Gastrocnemius medialis (tissue), 4 donors: ENCODE measurements around the gene LAP3. TPM values are rescaled to one million over a fixed set of nuclear protein-coding genes. Genes with fewer than 3 reads are reported as not detected.

Source experiments
- ATAC-seq, 2 donors: fragments of 150-250 bp; one replicate each; pipeline ENCODE4 v1.9.1; 2016
- DNase-seq, 2 donors: peaks; one replicate each; pipeline ENCODE4 v3.0.0-alpha.2; 2019
- H3K27ac ChIP-seq, 4 donors: fragments of 200-600 bp; sonication (generic); 1 replicate in 1 of 4; 2 replicates in 3 of 4; pipeline ENCODE4 v1.5.1; 2016 to 2018; ENCODE audit warnings: mild to moderate bottlenecking in 2 of 4, moderate library complexity in 1 of 4
- H3K27me3 ChIP-seq, 3 donors: fragments of 200-600 bp; sonication (generic) in 2 of 3; 1 replicate in 1 of 3; 2 replicates in 2 of 3; pipeline versions ENCODE4 v1.5.1 to v1.6.0; 2016 to 2019; ENCODE audit warnings: mild to moderate bottlenecking in 1 of 3, moderate library complexity in 1 of 3
- H3K36me3 ChIP-seq, 2 donors: fragments of 200-600 bp; sonication (generic) in 1 of 2; one replicate each; pipeline ENCODE4 v1.5.1; 2017 to 2018
- H3K4me1 ChIP-seq, 2 donors: fragments of 200-600 bp; sonication (generic) in 1 of 2; one replicate each; pipeline ENCODE4 v1.5.1; 2016 to 2017; ENCODE audit warnings: mild to moderate bottlenecking in 2 of 2
- H3K4me3 ChIP-seq, 4 donors: fragments of 200-600 bp; sonication (generic) in 3 of 4; 1 replicate in 1 of 4; 2 replicates in 3 of 4; pipeline ENCODE4 v1.5.1; 2016 to 2019; ENCODE audit warnings: mild to moderate bottlenecking in 2 of 4
- H3K9me3 ChIP-seq, 3 donors: fragments of 200-600 bp; sonication (generic) in 2 of 3; 1 replicate in 1 of 3; 2 replicates in 2 of 3; pipeline ENCODE4 v1.5.1; 2016 to 2019
- POLR2A ChIP-seq, 2 donors: fragments of 450-650 bp; IDR thresholded peaks; one replicate each; pipeline ENCODE4 v1.6.1; 2017; ENCODE audit warnings: antibody characterized with exemption in 2 of 2, mild to moderate bottlenecking in 2 of 2, moderate library complexity in 2 of 2
- in situ Hi-C, 4 donors: fragments of 200-750 bp; cut with MboI; loops; one replicate each; pipeline versions ENCODE4 v1.15.0 to v1.8.0; 2017; ENCODE audit warnings: low sequenced_read_pairs in 4 of 4
- intact Hi-C: fragments of 100-400 bp; cut with DNase I; formaldehyde crosslinking; loops from one replicate; pipeline ENCODE4 v1.15.1; 2023; ENCODE audit warnings: low total_unique reads
- total RNA-seq, 4 donors: library from RNA; depleted of rRNA; stranded (reverse); fragments of >200 nt; gene quantifications; one replicate each; pipeline versions ENCODE4 v1.1.0 to v1.2.3, GENCODE V29; 2016
- TF ChIP-seq, protein P1 (sequence below), 5 experiments: fragments of 450-650 bp in 3 of 5; fragments of 200-600 bp in 2 of 5; sonication (generic) in 2 of 5; IDR thresholded peaks in 4 of 5; conservative IDR thresholded peaks in 1 of 5; 1 replicate in 4 of 5; 2 replicates in 1 of 5; pipeline ENCODE4 v1.5.1; 2016 to 2019; ENCODE audit warnings: antibody characterized with exemption in 5 of 5, mild to moderate bottlenecking in 3 of 5, moderate library complexity in 3 of 5

LAP3 gene
- total RNA-seq, 4 donors from 2014 or later = 63.7 to 85.2 (median 76.5) TPM

DNA sequence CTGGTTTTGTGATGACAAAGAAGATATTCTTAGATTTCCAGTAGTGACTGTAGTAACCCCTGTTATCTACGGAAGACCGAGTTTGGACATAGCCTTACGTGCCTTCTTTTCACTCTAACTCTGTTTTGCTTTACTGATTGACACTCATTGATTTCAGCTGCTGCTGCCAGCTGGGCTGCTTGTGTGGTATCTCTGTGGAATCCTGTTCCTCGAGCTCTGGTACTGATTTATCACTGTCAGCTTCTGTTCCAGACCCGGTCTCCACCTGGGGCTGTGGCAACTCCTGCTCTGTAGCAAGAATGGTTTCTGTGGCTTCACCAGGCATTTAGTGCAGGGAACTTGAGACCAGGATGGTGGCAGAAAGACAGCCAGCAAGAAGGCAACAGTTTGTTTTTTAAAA lies 24.6 kb upstream of the LAP3 start:
- in situ Hi-C loops (loop anchor here in 2 of 4 donors (10.0 to 25.0 kb wide), 2 partner anchors 82 to 260 kb away; partner anchors contain the start of genes DCAF16 (in 2 of the 2) and NCAPG (in 2 of the 2)), intact Hi-C loops (no loop called here)
- no peak for TF ChIP-seq POLR2A (IDR thresholded peaks at IDR 0.05)
- TF ChIP-seq, protein P1, sequence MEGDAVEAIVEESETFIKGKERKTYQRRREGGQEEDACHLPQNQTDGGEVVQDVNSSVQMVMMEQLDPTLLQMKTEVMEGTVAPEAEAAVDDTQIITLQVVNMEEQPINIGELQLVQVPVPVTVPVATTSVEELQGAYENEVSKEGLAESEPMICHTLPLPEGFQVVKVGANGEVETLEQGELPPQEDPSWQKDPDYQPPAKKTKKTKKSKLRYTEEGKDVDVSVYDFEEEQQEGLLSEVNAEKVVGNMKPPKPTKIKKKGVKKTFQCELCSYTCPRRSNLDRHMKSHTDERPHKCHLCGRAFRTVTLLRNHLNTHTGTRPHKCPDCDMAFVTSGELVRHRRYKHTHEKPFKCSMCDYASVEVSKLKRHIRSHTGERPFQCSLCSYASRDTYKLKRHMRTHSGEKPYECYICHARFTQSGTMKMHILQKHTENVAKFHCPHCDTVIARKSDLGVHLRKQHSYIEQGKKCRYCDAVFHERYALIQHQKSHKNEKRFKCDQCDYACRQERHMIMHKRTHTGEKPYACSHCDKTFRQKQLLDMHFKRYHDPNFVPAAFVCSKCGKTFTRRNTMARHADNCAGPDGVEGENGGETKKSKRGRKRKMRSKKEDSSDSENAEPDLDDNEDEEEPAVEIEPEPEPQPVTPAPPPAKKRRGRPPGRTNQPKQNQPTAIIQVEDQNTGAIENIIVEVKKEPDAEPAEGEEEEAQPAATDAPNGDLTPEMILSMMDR (IDR thresholded peaks at IDR 0.05 in 4 of 5, conservative IDR thresholded peaks at IDR 0.05 in 1 of 5) = no peak
- Histone ChIP-seq H3K27ac (no peak overlapping the region), H3K9me3 (no peaks in the 10 kb centered on the region), H3K4me3 (no peak overlapping the region), H3K36me3 (no peaks in the 10 kb centered on the region), H3K4me1 (no peaks in the 10 kb centered on the region), H3K27me3 (no peaks in the 10 kb centered on the region)
- ATAC-seq (no peak), DNase-seq (no peak)

DNA sequence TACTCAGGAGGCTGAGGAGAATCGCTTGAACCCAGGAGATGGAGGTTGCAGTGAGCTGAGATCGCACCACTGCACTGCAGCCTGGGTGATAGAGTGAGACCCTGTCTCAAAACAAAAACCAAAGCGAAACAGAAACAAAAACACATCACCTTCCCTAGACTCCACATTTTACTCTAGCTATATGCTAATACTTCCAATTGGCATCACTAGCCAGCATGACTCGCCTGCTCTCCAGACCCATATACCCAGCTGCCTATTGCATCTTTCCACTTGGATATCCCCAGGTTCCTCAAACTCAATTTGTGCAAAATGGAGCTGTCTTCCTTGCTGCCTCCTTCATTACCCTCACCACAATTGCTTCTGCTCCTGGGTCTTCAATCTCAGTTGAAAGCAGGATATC lies 22.4 kb upstream of the LAP3 start:
- in situ Hi-C loops = loop anchor here in 2 of 4 donors (10.0 to 25.0 kb wide), 2 partner anchors 80 to 258 kb away; partner anchors contain the start of genes DCAF16 (in 2 of the 2) and NCAPG (in 2 of the 2)
- Histone ChIP-seq H3K9me3 (no peaks in the 10 kb centered on the region), H3K36me3 (no peaks in the 10 kb centered on the region), H3K27ac (no peak overlapping the region), H3K27me3 (no peaks in the 10 kb centered on the region), H3K4me3 (no peak overlapping the region), H3K4me1 (no peaks in the 10 kb centered on the region)
- ATAC-seq (no peak), DNase-seq (no peak)
- TF ChIP-seq POLR2A (IDR thresholded peaks at IDR 0.05) = no peak
- TF ChIP-seq, protein P1 (IDR thresholded peaks at IDR 0.05 in 4 of 5, conservative IDR thresholded peaks at IDR 0.05 in 1 of 5) = no peak
- intact Hi-C loops = no loop called here

DNA sequence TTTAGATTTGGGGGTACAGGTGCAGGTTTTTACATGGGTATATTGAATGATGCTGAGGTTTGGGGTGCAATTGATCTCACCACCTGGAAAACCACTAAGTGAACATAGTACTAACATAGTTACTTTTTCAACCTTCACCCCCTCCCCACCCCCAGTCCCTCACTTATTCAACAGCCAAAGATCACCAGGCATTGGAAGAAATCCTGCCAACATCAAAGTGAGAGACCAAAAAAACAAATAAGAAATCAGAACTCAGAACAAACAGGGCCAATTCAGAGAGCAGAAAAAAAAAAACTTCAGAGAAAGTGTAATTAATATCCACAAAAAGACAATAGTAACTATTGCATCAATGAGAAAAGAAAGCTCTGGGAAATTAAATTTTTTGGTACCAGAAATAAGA lies 20.5 kb upstream of the LAP3 start:
- intact Hi-C loops = no loop called here

DNA sequence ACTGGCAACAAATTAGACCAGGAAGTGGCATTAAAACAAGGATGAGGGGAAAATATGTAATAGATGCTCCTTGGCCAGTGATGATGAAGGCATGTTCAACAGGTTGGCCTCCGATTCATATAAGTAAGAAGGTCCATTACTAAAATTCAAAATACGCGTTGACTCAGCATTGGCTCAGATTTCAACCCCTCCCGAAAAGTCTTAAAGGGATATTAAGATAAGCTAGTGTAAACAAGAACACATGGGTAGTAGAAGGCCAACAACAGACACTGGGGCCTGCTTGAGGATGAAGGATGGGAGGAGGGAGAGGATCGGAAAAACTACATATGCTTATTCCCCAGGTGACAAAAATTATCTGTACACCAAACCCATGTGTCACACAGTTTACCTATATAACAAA lies 19.1 kb upstream of the LAP3 start:
- H3K4me3 ChIP-seq = no peak overlapping the region
- H3K36me3 ChIP-seq = no peaks in the 10 kb centered on the region
- H3K27ac ChIP-seq = no peak overlapping the region
- H3K27me3 ChIP-seq = no peaks in the 10 kb centered on the region
- intact Hi-C loops (no loop called here), in situ Hi-C loops (loop anchor here in 2 of 4 donors (10.0 to 25.0 kb wide), 2 partner anchors 77 to 254 kb away; partner anchors contain the start of genes DCAF16 (in 2 of the 2) and NCAPG (in 2 of the 2))
- H3K4me1 ChIP-seq = no peaks in the 10 kb centered on the region
- DNase-seq (no peak), ATAC-seq (no peak)
- no peaks in the 10 kb centered on the region for H3K9me3 ChIP-seq
- no peak for TF ChIP-seq POLR2A (IDR thresholded peaks at IDR 0.05)
- TF ChIP-seq, protein P1 (IDR thresholded peaks at IDR 0.05 in 4 of 5, conservative IDR thresholded peaks at IDR 0.05 in 1 of 5) = no peak

More for the DNA sequence above, 20.5 kb upstream of the LAP3 start:
- H3K4me3 ChIP-seq = no peak overlapping the region
- no peaks in the 10 kb centered on the region for H3K27me3 ChIP-seq
- H3K27ac ChIP-seq = no peak overlapping the region
- TF ChIP-seq, protein P1 (IDR thresholded peaks at IDR 0.05 in 4 of 5, conservative IDR thresholded peaks at IDR 0.05 in 1 of 5) = no peak
- TF ChIP-seq POLR2A (IDR thresholded peaks at IDR 0.05) = no peak
- H3K4me1 ChIP-seq = no peaks in the 10 kb centered on the region
- DNase-seq = no peak
- ATAC-seq = no peak
- in situ Hi-C loops = loop anchor here in 2 of 4 donors (10.0 to 25.0 kb wide), 2 partner anchors 78 to 256 kb away; partner anchors contain the start of genes DCAF16 (in 2 of the 2) and NCAPG (in 2 of the 2)
- H3K9me3 ChIP-seq = no peaks in the 10 kb centered on the region
- H3K36me3 ChIP-seq = no peaks in the 10 kb centered on the region
